H1 (cell line): ENCODE data around the gene USP20. TPM values are rescaled to one million over a fixed set of nuclear protein-coding genes. Genes with fewer than 3 reads are reported as not detected.

Source experiments
- CHD7 ChIP-seq: fragments of 300-600 bp; sonication (generic); IDR thresholded peaks from 2 replicates; pipeline ENCODE4 v1.7.1; 2012; ENCODE audit warnings: low read length, moderate library complexity, mild to moderate bottlenecking, inconsistent platforms; ENCODE audit not compliant: insufficient replicate concordance
- CTBP2 ChIP-seq: IDR thresholded peaks from 2 replicates; pipeline ENCODE4 v1.7.0; 2011; ENCODE audit warnings: borderline replicate concordance, mild to moderate bottlenecking, moderate library complexity, mixed read lengths, low read length; ENCODE audit not compliant: insufficient read depth, insufficient read length
- polyA plus RNA-seq, 7 experiments: library from polyadenylated mRNA; depleted of rRNA in 3 of 7; stranded (reverse) in 5 of 7; unstranded in 2 of 7; fragments of >200 nt in 5 of 7; fragments of 200-250 nt in 2 of 7; gene quantifications; 1 replicate in 5 of 7; 2 replicates in 1 of 7; 4 replicates in 1 of 7; pipeline versions ENCODE4 v1.2.1 to v1.2.3, GENCODE V29; 2011 to 2013; ENCODE audit warnings: missing spikeins in 2 of 7, mixed read lengths in 2 of 7
- total RNA-seq: library from RNA; stranded (reverse); fragmentation: NEBNext Ultra II Directional; extraction: Animal tissue kit (Norgen Biotek cat#: 25700); gene quantifications from 2 replicates; pipeline ENCODE4 v1.2.1, GENCODE V29; 2021

Gene USP20
- total and polyA plus RNA-seq, 2 of the 8 experiments (the other 6 are each of a cell fraction or from before 2014, with no cell fraction given), result 13.4 to 23.0 TPM

DNA sequence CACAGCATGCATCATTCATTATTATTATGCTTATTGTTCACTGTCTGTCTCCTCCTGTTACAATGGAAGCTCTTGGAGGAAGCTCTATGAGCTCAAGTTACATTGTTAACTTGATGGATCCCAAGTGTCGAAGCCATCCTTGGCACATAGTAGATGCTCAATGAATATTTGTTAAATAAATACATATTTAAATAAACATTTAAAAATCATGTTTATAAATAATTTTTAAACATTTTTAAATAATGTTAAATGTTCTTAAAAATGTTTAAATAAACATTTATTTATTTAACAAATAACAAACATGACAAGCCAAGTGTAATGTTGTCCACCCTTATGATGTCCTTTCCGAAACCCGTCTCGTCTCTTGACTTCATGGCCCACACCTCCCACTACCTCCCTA is 69.5 kb downstream of the USP20 start (continued):
- TF ChIP-seq CHD7 (no peak), CTBP2 (no peak)
- TF ChIP-seq, all 59 proteins: peak for 0
